WTC11 (cell line): Measurements from ENCODE around the gene CLMP. TPM values are rescaled to one million over a fixed set of nuclear protein-coding genes. Genes with fewer than 3 reads are reported as not detected.
A peak's percentile ranks its signal among the peaks of the same experiment; 100 is the strongest.

Source experiments
- ATAC-seq: fragments of 200-7000 bp; cut with Tn5 transposase; 2 replicates; pipeline ENCODE4 v1.10.0; 2021; ENCODE audit warnings: mild to moderate bottlenecking, moderate library complexity
- CTCF ChIA-PET: fragments of 300-600 bp; sonication (Branson Sonifier 250); formaldehyde crosslinking; loops from one replicate; lab custom pipeline; 2021; ENCODE audit warnings: antibody characterized with exemption; lab: Charles Lee
- POLR2A ChIA-PET: fragments of 350-600 bp; sonication (Branson Sonifier 250); formaldehyde crosslinking; loops from one replicate; lab custom pipeline; 2021; ENCODE audit warnings: antibody characterized with exemption; lab: Charles Lee
- DNase-seq: peaks from one replicate; pipeline ENCODE4 v3.0.0; 2021; ENCODE audit warnings: low spot score
- H3K27ac Mint-ChIP-seq: 2 replicates; pipeline ENCODE4 v1.8.0; 2021; ENCODE audit warnings: mixed read lengths
- H3K27me3 Mint-ChIP-seq: 2 replicates; pipeline ENCODE4 v1.8.0; 2021; ENCODE audit warnings: low read depth, mild to moderate bottlenecking, moderate library complexity, mixed read lengths
- H3K36me3 Mint-ChIP-seq: 2 replicates; pipeline ENCODE4 v1.8.0; 2021; ENCODE audit warnings: mixed read lengths
- H3K4me1 Mint-ChIP-seq: 2 replicates; pipeline ENCODE4 v1.8.0; 2022; ENCODE audit warnings: mixed read lengths
- H3K4me3 Mint-ChIP-seq: 2 replicates; pipeline ENCODE4 v1.8.0; 2021; ENCODE audit warnings: mild to moderate bottlenecking, moderate library complexity, mixed read lengths
- H3K9me3 Mint-ChIP-seq: 2 replicates; pipeline ENCODE4 v1.8.0; 2021; ENCODE audit warnings: mixed read lengths
- AFF4 ChIP-seq: sonication (generic); formaldehyde crosslinking; IDR thresholded peaks from 2 replicates; pipeline ENCODE4 v1.8.1; 2023; ENCODE audit warnings: mild to moderate bottlenecking, missing genetic modification reagents, borderline replicate concordance
- ATF2 ChIP-seq: sonication (generic); formaldehyde crosslinking; IDR thresholded peaks from 2 replicates; pipeline ENCODE4 v1.8.1; 2022; ENCODE audit warnings: low read depth, missing genetic modification reagents, borderline replicate concordance
- ERG ChIP-seq: fragments of 250-450 bp; sonication (Bioruptor Pico); IDR thresholded peaks from 2 replicates; pipeline ENCODE4 v1.8.0; 2021; ENCODE audit warnings: mild to moderate bottlenecking
- IRF2 ChIP-seq: sonication (generic); formaldehyde crosslinking; IDR thresholded peaks from 2 replicates; pipeline ENCODE4 v1.8.0; 2022; ENCODE audit warnings: low read depth, missing genetic modification reagents, borderline replicate concordance
- SMAD4 ChIP-seq: sonication (generic); formaldehyde crosslinking; IDR thresholded peaks from 2 replicates; pipeline ENCODE4 v1.8.0; 2022; ENCODE audit warnings: mild to moderate bottlenecking, missing genetic modification reagents
- TEAD1 ChIP-seq: sonication (generic); formaldehyde crosslinking; IDR thresholded peaks from 2 replicates; pipeline ENCODE4 v1.8.0; 2022; ENCODE audit warnings: mild to moderate bottlenecking, missing genetic modification reagents
- ZMAT4 ChIP-seq: fragments of 250-450 bp; sonication (Bioruptor Pico); IDR thresholded peaks from 2 replicates; pipeline ENCODE4 v1.9.0; 2021; ENCODE audit warnings: mild to moderate bottlenecking
- ZNF232 ChIP-seq: sonication (generic); formaldehyde crosslinking; IDR thresholded peaks from 2 replicates; pipeline ENCODE4 v1.8.0; 2022; ENCODE audit warnings: mild to moderate bottlenecking, missing genetic modification reagents
- ZNF396 ChIP-seq: fragments of 250-450 bp; sonication (Bioruptor Pico); IDR thresholded peaks from 2 replicates; pipeline ENCODE4 v1.8.0; 2021; ENCODE audit warnings: mild to moderate bottlenecking, moderate library complexity, borderline replicate concordance
- total RNA-seq: library from RNA; stranded (reverse); gene quantifications from 3 replicates; pipeline ENCODE4 v1.2.3, GENCODE V29; 2021
- TF ChIP-seq, protein P1 (sequence below): fragments of 250-450 bp; sonication (Bioruptor Pico); IDR thresholded peaks from 2 replicates; pipeline ENCODE4 v1.9.0; 2021; ENCODE audit warnings: mild to moderate bottlenecking, borderline replicate concordance
- TF ChIP-seq, protein P2 (sequence below): sonication (generic); formaldehyde crosslinking; IDR thresholded peaks from 2 replicates; pipeline ENCODE4 v1.8.0; 2023; ENCODE audit warnings: mild to moderate bottlenecking, missing genetic modification reagents
- TF ChIP-seq, protein P3 (sequence below): sonication (generic); formaldehyde crosslinking; IDR thresholded peaks from 2 replicates; pipeline ENCODE4 v1.8.1; 2022; ENCODE audit warnings: missing genetic modification reagents, borderline replicate concordance

Gene CLMP
- total RNA-seq, 1 experiment from 2014 or later: 20.0 TPM

DNA sequence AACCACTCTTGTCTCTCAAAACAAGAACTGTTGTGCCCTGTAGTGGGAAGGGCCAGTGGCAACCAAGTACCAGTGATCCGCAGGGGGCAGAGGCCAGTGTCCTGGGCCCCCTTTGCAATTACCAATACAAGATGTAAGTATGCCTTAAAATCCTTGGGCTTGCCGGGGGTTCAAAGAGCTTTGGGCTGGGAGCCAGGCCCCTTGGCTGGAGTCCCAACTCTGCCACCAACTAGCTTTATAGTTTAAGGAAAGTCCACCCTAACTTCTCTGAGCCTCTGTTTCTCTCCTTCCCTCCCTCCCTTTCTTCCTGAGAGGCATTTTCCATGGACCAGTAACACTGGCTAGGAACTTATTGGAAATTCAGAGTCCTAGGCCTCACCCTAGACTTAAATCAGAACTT, 15.5 kb downstream of the CLMP start:
- no peak for ATAC-seq
- no peak for DNase-seq
- CTCF ChIA-PET: interaction anchor here (0.8 to 3.2 kb wide), 6 partner anchors 12 to 299 kb away, joined by 3 to 15 read pairs (median 5); no protein-coding TSS in a partner anchor
- H3K9me3 Mint-ChIP-seq: peaks cover 9% of the 10 kb centered on the region
- H3K4me3 Mint-ChIP-seq: no peak overlapping the region
- H3K27me3 Mint-ChIP-seq: no peaks in the 10 kb centered on the region
- H3K36me3 Mint-ChIP-seq: peaks cover 14% of the 10 kb centered on the region
- POLR2A ChIA-PET: no interaction called here
- peaks cover 67% of the 10 kb centered on the region for H3K4me1 Mint-ChIP-seq
- TF ChIP-seq ERG (CRISPR knock-in tag): no peak
- H3K27ac Mint-ChIP-seq: peak overlapping the region; percentile 67; the same call in 1 of the 2 replicates

DNA sequence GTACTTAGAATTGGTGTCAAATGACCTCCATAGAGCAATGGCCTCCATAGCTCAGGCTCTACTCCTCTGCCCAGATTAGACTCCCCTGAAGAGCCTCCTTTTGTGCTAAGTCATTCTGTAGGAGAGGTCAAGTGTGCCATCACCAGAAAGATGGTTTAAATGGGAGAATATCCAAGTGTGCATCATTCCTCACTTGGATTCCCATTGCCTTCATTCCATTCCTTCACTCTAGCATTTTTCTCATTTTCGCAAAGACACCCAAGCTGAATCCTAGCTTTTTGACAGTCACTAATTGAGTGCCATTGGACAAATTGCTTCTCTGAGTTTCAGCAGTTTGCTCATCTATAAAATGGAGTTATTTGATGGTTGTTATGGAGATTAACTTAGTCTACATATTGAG, 16.9 kb downstream of the CLMP start:
- DNase-seq (no peak), ATAC-seq (no peak)
- POLR2A ChIA-PET: no interaction called here
- H3K4me3 Mint-ChIP-seq: no peak overlapping the region
- H3K36me3 Mint-ChIP-seq: peaks cover 16% of the 10 kb centered on the region
- TF ChIP-seq TEAD1 (no peak), SMAD4 (CRISPR knock-in tag) (no peak), ZNF396 (CRISPR knock-in tag) (no peak), ZNF232 (CRISPR knock-in tag) (no peak), IRF2 (CRISPR knock-in tag) (no peak)
- TF ChIP-seq, protein P1, sequence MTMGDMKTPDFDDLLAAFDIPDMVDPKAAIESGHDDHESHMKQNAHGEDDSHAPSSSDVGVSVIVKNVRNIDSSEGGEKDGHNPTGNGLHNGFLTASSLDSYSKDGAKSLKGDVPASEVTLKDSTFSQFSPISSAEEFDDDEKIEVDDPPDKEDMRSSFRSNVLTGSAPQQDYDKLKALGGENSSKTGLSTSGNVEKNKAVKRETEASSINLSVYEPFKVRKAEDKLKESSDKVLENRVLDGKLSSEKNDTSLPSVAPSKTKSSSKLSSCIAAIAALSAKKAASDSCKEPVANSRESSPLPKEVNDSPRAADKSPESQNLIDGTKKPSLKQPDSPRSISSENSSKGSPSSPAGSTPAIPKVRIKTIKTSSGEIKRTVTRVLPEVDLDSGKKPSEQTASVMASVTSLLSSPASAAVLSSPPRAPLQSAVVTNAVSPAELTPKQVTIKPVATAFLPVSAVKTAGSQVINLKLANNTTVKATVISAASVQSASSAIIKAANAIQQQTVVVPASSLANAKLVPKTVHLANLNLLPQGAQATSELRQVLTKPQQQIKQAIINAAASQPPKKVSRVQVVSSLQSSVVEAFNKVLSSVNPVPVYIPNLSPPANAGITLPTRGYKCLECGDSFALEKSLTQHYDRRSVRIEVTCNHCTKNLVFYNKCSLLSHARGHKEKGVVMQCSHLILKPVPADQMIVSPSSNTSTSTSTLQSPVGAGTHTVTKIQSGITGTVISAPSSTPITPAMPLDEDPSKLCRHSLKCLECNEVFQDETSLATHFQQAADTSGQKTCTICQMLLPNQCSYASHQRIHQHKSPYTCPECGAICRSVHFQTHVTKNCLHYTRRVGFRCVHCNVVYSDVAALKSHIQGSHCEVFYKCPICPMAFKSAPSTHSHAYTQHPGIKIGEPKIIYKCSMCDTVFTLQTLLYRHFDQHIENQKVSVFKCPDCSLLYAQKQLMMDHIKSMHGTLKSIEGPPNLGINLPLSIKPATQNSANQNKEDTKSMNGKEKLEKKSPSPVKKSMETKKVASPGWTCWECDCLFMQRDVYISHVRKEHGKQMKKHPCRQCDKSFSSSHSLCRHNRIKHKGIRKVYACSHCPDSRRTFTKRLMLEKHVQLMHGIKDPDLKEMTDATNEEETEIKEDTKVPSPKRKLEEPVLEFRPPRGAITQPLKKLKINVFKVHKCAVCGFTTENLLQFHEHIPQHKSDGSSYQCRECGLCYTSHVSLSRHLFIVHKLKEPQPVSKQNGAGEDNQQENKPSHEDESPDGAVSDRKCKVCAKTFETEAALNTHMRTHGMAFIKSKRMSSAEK: no peak
- peaks cover 9% of the 10 kb centered on the region for H3K9me3 Mint-ChIP-seq
- H3K27ac Mint-ChIP-seq: peak overlapping the region; percentile 88
- CTCF ChIA-PET: interaction anchor here (0.6 to 1.7 kb wide), 5 partner anchors 12 to 403 kb away, joined by 3 to 6 read pairs (median 4); no protein-coding TSS in a partner anchor
- no peaks in the 10 kb centered on the region for H3K27me3 Mint-ChIP-seq
- H3K4me1 Mint-ChIP-seq: peaks cover 66% of the 10 kb centered on the region

DNA sequence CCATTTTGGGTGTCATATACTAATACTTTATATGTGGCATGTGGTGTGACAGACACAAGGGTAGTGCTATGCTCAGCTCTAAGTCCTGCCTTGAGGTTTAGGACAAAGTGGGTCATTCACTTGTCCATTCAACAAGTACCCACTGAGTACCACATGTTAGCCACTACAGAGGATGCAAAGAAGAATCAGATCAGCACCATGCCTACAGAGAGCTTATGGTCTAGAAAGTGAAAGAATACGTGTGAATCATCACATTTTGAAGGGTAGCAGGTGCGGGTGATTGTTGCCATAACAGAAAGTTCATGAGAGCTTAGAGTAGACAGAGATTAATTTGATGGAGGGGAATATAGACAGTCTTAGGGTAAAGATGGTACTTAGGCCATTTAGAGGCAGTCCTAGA, 18.3 kb downstream of the CLMP start:
- no peak overlapping the region; the same call in 1 of the 2 replicates for H3K27ac Mint-ChIP-seq
- no peak overlapping the region for H3K4me3 Mint-ChIP-seq
- H3K36me3 Mint-ChIP-seq: peaks cover 19% of the 10 kb centered on the region
- H3K9me3 Mint-ChIP-seq: peaks cover 9% of the 10 kb centered on the region
- DNase-seq: no peak
- no peaks in the 10 kb centered on the region for H3K27me3 Mint-ChIP-seq
- POLR2A ChIA-PET: interaction anchor here (0.8 kb wide), 1 partner anchor 9 kb away, joined by 3 read pairs; no protein-coding TSS in a partner anchor
- no peak for ATAC-seq
- peaks cover 62% of the 10 kb centered on the region for H3K4me1 Mint-ChIP-seq
- CTCF ChIA-PET: interaction anchor here (1.0 to 1.8 kb wide), 4 partner anchors 9 to 85 kb away, joined by 3 to 8 read pairs (median 4); no protein-coding TSS in a partner anchor
- no peak for TF ChIP-seq ERG (CRISPR knock-in tag)
- no peak for TF ChIP-seq ZMAT4 (CRISPR knock-in tag)
- TF ChIP-seq, protein P2, sequence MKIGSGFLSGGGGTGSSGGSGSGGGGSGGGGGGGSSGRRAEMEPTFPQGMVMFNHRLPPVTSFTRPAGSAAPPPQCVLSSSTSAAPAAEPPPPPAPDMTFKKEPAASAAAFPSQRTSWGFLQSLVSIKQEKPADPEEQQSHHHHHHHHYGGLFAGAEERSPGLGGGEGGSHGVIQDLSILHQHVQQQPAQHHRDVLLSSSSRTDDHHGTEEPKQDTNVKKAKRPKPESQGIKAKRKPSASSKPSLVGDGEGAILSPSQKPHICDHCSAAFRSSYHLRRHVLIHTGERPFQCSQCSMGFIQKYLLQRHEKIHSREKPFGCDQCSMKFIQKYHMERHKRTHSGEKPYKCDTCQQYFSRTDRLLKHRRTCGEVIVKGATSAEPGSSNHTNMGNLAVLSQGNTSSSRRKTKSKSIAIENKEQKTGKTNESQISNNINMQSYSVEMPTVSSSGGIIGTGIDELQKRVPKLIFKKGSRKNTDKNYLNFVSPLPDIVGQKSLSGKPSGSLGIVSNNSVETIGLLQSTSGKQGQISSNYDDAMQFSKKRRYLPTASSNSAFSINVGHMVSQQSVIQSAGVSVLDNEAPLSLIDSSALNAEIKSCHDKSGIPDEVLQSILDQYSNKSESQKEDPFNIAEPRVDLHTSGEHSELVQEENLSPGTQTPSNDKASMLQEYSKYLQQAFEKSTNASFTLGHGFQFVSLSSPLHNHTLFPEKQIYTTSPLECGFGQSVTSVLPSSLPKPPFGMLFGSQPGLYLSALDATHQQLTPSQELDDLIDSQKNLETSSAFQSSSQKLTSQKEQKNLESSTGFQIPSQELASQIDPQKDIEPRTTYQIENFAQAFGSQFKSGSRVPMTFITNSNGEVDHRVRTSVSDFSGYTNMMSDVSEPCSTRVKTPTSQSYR (CRISPR knock-in tag): no peak
- TF ChIP-seq, protein P3, sequence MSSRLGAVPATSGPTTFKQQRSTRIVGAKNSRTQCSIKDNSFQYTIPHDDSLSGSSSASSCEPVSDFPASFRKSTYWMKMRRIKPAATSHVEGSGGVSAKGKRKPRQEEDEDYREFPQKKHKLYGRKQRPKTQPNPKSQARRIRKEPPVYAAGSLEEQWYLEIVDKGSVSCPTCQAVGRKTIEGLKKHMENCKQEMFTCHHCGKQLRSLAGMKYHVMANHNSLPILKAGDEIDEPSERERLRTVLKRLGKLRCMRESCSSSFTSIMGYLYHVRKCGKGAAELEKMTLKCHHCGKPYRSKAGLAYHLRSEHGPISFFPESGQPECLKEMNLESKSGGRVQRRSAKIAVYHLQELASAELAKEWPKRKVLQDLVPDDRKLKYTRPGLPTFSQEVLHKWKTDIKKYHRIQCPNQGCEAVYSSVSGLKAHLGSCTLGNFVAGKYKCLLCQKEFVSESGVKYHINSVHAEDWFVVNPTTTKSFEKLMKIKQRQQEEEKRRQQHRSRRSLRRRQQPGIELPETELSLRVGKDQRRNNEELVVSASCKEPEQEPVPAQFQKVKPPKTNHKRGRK (CRISPR knock-in tag): no peak
- no peak for TF ChIP-seq AFF4 (CRISPR knock-in tag)
- TF ChIP-seq ATF2 (CRISPR knock-in tag): no peak
